Skeletal muscle satellite cell (primary cell): Measurements from ENCODE around the gene MVK.

Experiments used
- H3K27me3 ChIP-seq: 2 replicates; pipeline ENCODE4 v1.7.0; 2013; ENCODE audit warnings: low read length; ENCODE audit not compliant: control insufficient read depth, insufficient read depth
- H3K36me3 ChIP-seq: 2 replicates; pipeline ENCODE4 v1.7.0; 2013; ENCODE audit warnings: mild to moderate bottlenecking, control low read depth, low read length; ENCODE audit not compliant: insufficient read depth
- H3K4me1 ChIP-seq: 2 replicates; pipeline ENCODE4 v1.7.0; 2013; ENCODE audit warnings: low read length; ENCODE audit not compliant: control insufficient read depth, insufficient read depth
- H3K4me2 ChIP-seq: 2 replicates; pipeline ENCODE4 v1.7.0; 2013; ENCODE audit warnings: mild to moderate bottlenecking, low read length
- H3K4me3 ChIP-seq: 2 replicates; pipeline ENCODE4 v1.7.0; 2013; ENCODE audit warnings: low read length
- H3K9ac ChIP-seq: 2 replicates; pipeline ENCODE4 v1.7.0; 2013; ENCODE audit warnings: mild to moderate bottlenecking, low read depth, low read length, moderate library complexity
- H3K9me3 ChIP-seq: replicated peaks from 2 replicates; pipeline ENCODE4 v1.7.0; 2013; ENCODE audit warnings: mild to moderate bottlenecking, control low read depth, low read length

Gene MVK

GRCh38 chr12:109613649-109614455 is 40.3 kb downstream of the MVK start:
- Histone ChIP-seq H3K9ac (no peak overlapping the region), H3K27me3 (peaks cover 92% of the 10 kb centered on the region), H3K9me3 (no peaks in the 10 kb centered on the region), H3K4me2 (no peak overlapping the region), H3K4me3 (no peak overlapping the region), H3K4me1 (no peaks in the 10 kb centered on the region), H3K36me3 (no peaks in the 10 kb centered on the region)

DNA sequence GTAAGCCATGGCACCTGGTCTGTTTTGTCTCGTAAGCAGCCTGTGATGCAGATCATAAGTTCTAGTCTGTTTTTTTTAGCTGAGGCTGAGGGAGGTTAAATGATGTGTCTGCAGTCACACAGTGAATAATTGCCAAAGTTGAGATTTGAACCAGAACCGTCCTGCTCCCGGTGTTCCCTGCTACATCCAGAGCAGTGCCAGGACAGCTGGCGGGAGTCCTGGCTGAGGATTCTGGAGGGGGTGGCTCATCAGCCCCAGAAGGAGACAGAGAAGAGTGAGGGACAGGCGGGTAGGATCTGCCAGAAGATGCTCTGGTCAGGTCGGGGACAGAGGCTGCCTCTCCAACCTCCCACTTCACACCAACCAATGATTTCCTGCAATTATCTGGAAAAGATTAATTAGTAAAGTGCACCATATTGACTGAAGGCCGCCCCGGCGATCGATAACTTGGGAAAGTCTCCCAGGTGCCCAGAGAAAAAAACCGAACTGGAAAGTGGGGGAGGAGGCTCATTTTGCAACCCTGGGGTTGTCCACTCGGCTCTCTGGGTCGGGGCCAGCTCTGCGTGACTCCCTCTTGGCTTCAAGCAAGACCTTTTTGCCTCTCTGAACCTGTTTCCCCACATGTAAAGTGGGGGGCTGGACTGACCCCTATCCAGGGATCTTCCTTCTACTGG is 42.1 kb downstream of the MVK start:
- Histone ChIP-seq H3K27me3 (peaks cover 94% of the 10 kb centered on the region), H3K36me3 (no peaks in the 10 kb centered on the region), H3K4me3 (no peak overlapping the region), H3K4me2 (no peak overlapping the region), H3K4me1 (no peaks in the 10 kb centered on the region), H3K9ac (no peak overlapping the region), H3K9me3 (no peaks in the 10 kb centered on the region)

DNA sequence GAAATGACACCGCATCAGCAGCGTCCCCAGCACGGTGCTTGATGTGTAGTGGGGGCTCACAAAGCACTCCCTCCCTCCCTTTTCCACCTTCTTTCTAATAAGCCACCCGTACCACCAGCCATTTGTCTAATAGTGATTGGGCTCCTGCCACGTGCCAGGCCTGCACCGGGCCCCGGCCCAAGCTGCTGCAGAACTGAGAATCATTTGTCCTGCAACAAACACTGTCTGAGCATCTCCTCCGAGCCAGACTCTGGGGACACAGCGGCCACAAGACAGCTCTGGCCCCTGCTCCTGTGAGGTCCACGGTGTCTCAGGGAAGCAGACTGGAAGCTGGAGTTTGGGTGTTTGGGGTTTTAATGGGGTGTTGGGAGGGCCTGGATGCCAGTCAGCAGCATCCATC is 43.9 kb downstream of the MVK start:
- no peaks in the 10 kb centered on the region for H3K36me3 ChIP-seq
- no peak overlapping the region for H3K4me3 ChIP-seq
- H3K9me3 ChIP-seq, result no peaks in the 10 kb centered on the region
- H3K4me2 ChIP-seq, result no peak overlapping the region
- H3K9ac ChIP-seq, result no peak overlapping the region
- H3K4me1 ChIP-seq, result no peaks in the 10 kb centered on the region
- H3K27me3 ChIP-seq, result peaks cover 96% of the 10 kb centered on the region

GRCh38 chr12:109618082-109618481 is 44.5 kb downstream of the MVK start:
- Histone ChIP-seq H3K27me3 (peaks cover 94% of the 10 kb centered on the region), H3K36me3 (no peaks in the 10 kb centered on the region), H3K4me1 (no peaks in the 10 kb centered on the region), H3K4me3 (no peak overlapping the region), H3K9me3 (no peaks in the 10 kb centered on the region), H3K9ac (no peak overlapping the region), H3K4me2 (no peak overlapping the region)

GRCh38 chr12:109619002-109619604 is 45.5 kb downstream of the MVK start:
- Histone ChIP-seq H3K4me2 (no peak overlapping the region), H3K4me1 (no peaks in the 10 kb centered on the region), H3K9me3 (no peaks in the 10 kb centered on the region), H3K36me3 (no peaks in the 10 kb centered on the region), H3K4me3 (no peak overlapping the region), H3K27me3 (peaks cover 84% of the 10 kb centered on the region), H3K9ac (no peak overlapping the region)

- no peaks in the 10 kb centered on the region for H3K4me1 ChIP-seq
- no peak overlapping the region for H3K4me2 ChIP-seq
- H3K9me3 ChIP-seq, result no peaks in the 10 kb centered on the region
- H3K36me3 ChIP-seq, result no peaks in the 10 kb centered on the region
- peaks cover 69% of the 10 kb centered on the region for H3K27me3 ChIP-seq
- no peak overlapping the region for H3K4me3 ChIP-seq
- H3K9ac ChIP-seq, result no peak overlapping the region
These were observed 47.7 kb downstream of the MVK start for GRCh38 chr12:109621211-109621694.

DNA sequence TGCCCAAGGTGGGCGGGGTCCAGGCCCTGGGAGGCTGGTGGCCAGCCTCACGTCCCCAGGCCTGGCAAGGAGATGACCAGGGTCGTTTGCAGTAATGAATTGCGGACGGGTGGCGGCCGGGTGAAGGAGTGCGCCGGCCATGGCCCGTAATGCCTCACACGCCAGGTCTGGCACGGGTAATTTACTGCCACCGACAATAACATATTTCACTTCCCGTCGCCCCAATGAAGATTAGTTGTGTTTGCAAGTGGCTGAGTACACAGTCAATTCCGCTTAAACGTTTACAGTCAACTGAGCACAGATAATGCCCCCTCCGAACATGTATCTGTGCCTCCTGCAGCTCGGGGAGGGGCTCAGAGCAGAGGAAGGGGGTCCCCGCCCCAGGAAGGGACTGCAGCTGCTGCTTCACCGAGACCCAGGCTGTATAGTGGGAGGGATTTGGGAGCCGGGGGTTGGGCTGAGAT is 48.3 kb downstream of the MVK start:
- no peaks in the 10 kb centered on the region for H3K36me3 ChIP-seq
- no peak overlapping the region for H3K4me3 ChIP-seq
- no peak overlapping the region for H3K4me2 ChIP-seq
- no peak overlapping the region for H3K9ac ChIP-seq
- H3K9me3 ChIP-seq, result no peaks in the 10 kb centered on the region
- H3K4me1 ChIP-seq, result no peaks in the 10 kb centered on the region
- peaks cover 69% of the 10 kb centered on the region for H3K27me3 ChIP-seq

- Histone ChIP-seq H3K9ac (no peak overlapping the region), H3K4me2 (no peak overlapping the region), H3K4me1 (no peaks in the 10 kb centered on the region), H3K36me3 (no peaks in the 10 kb centered on the region), H3K27me3 (peaks cover 63% of the 10 kb centered on the region), H3K9me3 (no peaks in the 10 kb centered on the region), H3K4me3 (no peak overlapping the region)
These were observed 50.9 kb downstream of the MVK start for GRCh38 chr12:109624467-109624866.

- H3K27me3 ChIP-seq, result peaks cover 63% of the 10 kb centered on the region
- H3K4me1 ChIP-seq, result no peaks in the 10 kb centered on the region
- H3K4me2 ChIP-seq, result no peak overlapping the region
These were observed 51.6 kb downstream of the MVK start for GRCh38 chr12:109625131-109625559.

GRCh38 chr12:109625749-109626377 is 52.3 kb downstream of the MVK start:
- Histone ChIP-seq H3K4me3 (no peak overlapping the region), H3K4me2 (no peak overlapping the region), H3K36me3 (no peaks in the 10 kb centered on the region), H3K27me3 (peaks cover 64% of the 10 kb centered on the region), H3K9me3 (no peaks in the 10 kb centered on the region), H3K9ac (no peak overlapping the region), H3K4me1 (no peaks in the 10 kb centered on the region)

More at GRCh38 chr12:109625131-109625559, 51.6 kb downstream of the MVK start:
- Histone ChIP-seq H3K4me3 (no peak overlapping the region), H3K9ac (no peak overlapping the region), H3K36me3 (no peaks in the 10 kb centered on the region), H3K9me3 (no peaks in the 10 kb centered on the region)
